AG04450 (cell line): ENCODE measurements around the gene SLC12A3. TPM values are rescaled to one million over a fixed set of nuclear protein-coding genes. Genes with fewer than 3 reads are reported as not detected.
"Not testable (repeated sequence)": the region's sequence is repeated elsewhere in the genome, so short reads cannot be mapped to it uniquely, and the experiment has no call there.

ENCODE experiments used
- CTCF ChIA-PET: fragments of 300-600, 350-600 bp; formaldehyde crosslinking; extraction: SDS; loops from one replicate; lab custom pipeline; 2022; ENCODE audit warnings: antibody characterized with exemption, inconsistent platforms; lab: Charles Lee
- POLR2A ChIA-PET: fragments of 350-600 bp; formaldehyde crosslinking; extraction: SDS; loops from one replicate; lab custom pipeline; 2021; ENCODE audit warnings: antibody characterized with exemption, inconsistent platforms; lab: Yijun Ruan, JAX
- DNase-seq: peaks from one replicate; pipeline ENCODE4 v3.0.0-alpha.2; 2011; ENCODE audit warnings: low read depth, low spot score
- H3K27ac ChIP-seq: one replicate; pipeline ENCODE4 v1.5.1; 2012; ENCODE audit warnings: low read depth, low read length, control low read depth
- H3K27me3 ChIP-seq: one replicate; pipeline ENCODE4 v1.6.0; 2012; ENCODE audit warnings: low read length; ENCODE audit not compliant: control insufficient read depth, insufficient read depth
- H3K4me3 ChIP-seq: 2 replicates; pipeline ENCODE4 v1.5.1; 2011; ENCODE audit warnings: mild to moderate bottlenecking, low read depth, low read length, control low read depth
- H3K9me3 ChIP-seq: 2 replicates; pipeline ENCODE4 v1.5.1; 2012; ENCODE audit warnings: low read length; ENCODE audit not compliant: control insufficient read depth, insufficient read depth
- polyA plus RNA-seq: library from polyadenylated mRNA; depleted of rRNA; stranded (reverse); fragments of >200 nt; gene quantifications from 2 replicates; pipeline ENCODE4 v1.2.3, GENCODE V29; 2011
- TF ChIP-seq, protein P1 (sequence below): IDR thresholded peaks from 2 replicates; pipeline ENCODE4 v1.5.1; 2011; ENCODE audit warnings: low read depth, low read length, control low read depth, inconsistent platforms

Gene SLC12A3
- polyA plus RNA-seq, 1 experiment = not detected

DNA sequence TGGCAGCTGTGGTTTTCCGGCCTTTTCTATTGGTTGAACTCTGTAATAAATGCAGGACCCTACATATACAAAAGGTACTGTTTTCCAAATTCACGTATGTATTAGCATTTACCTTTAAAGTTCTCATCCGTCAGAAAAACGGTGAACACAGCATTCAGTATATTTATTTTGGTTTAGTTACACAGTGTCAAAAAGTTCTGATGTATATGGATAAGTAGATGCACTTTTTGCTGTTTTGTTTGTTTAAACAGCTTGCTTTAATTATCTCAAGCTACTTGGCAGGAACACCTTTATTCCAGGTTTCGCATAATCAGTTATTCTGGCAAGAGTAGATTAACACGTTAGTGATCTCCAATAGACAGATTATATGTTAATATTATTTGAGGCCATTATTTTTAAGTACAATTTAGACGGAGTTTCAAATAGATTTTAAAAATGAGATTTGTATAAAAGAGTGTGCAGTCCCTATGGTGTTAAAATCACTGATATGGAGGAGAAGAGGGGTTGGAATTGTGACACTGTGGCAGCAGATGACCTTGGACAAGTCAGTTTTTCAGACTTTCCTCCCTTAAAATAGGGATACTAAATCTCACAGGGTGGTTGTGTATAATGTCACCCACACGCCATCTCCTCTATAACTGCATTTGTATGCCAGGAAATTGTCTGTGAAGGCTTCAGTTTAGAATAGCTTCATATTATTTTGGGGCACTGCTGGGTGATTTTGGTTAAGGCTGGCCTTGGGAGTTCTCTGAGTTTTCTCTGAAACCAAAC, 69.0 kb downstream of the SLC12A3 start:
- H3K9me3 ChIP-seq = peaks cover 8% of the 10 kb centered on the region; the same call in 1 of the 2 replicates
- ChIA-PET CTCF (interaction anchor here (1.4 to 1.9 kb wide), 2 partner anchors 67 to 158 kb away, joined by 3 to 9 read pairs; partner anchors contain the start of gene CPNE2), POLR2A (interaction anchor here (0.7 to 3.3 kb wide), 5 partner anchors 12 to 252 kb away, joined by 3 to 25 read pairs (median 5); partner anchors contain the start of gene RSPRY1)
- peak overlapping the region; percentile 98 for H3K4me3 ChIP-seq
- no peak for DNase-seq
- TF ChIP-seq, protein P1, sequence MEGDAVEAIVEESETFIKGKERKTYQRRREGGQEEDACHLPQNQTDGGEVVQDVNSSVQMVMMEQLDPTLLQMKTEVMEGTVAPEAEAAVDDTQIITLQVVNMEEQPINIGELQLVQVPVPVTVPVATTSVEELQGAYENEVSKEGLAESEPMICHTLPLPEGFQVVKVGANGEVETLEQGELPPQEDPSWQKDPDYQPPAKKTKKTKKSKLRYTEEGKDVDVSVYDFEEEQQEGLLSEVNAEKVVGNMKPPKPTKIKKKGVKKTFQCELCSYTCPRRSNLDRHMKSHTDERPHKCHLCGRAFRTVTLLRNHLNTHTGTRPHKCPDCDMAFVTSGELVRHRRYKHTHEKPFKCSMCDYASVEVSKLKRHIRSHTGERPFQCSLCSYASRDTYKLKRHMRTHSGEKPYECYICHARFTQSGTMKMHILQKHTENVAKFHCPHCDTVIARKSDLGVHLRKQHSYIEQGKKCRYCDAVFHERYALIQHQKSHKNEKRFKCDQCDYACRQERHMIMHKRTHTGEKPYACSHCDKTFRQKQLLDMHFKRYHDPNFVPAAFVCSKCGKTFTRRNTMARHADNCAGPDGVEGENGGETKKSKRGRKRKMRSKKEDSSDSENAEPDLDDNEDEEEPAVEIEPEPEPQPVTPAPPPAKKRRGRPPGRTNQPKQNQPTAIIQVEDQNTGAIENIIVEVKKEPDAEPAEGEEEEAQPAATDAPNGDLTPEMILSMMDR = no peak
- H3K27ac ChIP-seq = no peak overlapping the region
- H3K27me3 ChIP-seq = no peaks in the 10 kb centered on the region

DNA sequence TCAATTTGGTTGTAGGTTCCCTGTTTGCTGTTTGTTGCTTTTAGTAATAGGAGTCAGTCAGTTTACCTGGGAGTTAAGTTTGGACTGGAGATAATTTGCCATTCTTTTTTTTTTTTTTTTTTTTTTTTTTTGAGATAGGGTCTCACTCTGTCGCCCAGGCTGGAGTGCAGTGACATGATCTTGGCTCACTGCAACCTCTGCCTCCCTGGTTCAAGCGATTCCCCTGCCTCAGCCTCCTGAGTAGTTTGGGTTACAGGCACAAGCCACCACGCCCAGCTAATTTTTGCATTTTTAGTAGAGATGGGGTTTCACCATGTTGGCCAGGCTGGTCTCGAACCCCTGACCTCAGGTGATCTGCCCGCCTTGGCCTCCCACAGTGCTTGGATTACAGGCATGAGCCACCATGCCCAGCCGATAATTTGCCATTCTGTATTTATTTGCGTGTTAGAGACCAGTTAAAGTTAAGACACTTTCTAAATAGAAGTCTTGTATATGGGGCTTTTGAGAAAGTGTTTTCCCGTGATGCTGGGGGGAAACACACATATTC, 69.7 kb downstream of the SLC12A3 start:
- POLR2A ChIA-PET = interaction anchor here (0.7 to 3.3 kb wide), 3 partner anchors 11 to 252 kb away, joined by 3 to 25 read pairs (median 5); partner anchors contain the start of gene RSPRY1
- not testable (repeated sequence) for H3K9me3 ChIP-seq, H3K27me3 ChIP-seq, DNase-seq, H3K27ac ChIP-seq
- peak overlapping the region; percentile 98 for H3K4me3 ChIP-seq
- CTCF ChIA-PET = interaction anchor here (1.9 kb wide), 1 partner anchor 68 kb away, joined by 9 read pairs; no protein-coding TSS in a partner anchor

DNA sequence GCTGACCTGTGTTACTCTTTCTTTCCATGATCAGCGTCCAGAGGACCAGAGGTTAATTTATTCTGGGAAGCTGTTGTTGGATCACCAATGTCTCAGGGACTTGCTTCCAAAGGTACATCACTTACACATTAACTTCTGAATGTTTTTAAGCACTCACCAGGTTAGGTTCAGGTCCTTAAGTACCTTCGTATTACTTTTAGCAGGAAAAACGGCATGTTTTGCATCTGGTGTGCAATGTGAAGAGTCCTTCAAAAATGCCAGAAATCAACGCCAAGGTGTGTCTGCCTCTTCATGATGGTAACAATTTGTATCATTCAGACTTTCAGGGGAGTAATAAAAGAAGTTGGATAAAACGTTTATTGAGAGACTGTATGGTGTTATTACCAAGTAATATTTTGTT, 70.2 kb downstream of the SLC12A3 start:
- TF ChIP-seq, protein P1 = no peak
- POLR2A ChIA-PET = interaction anchor here (0.6 kb wide), 1 partner anchor 66 kb away, joined by 4 read pairs; no protein-coding TSS in a partner anchor
- DNase-seq = no peak
- no peak overlapping the region for H3K27ac ChIP-seq
- no peaks in the 10 kb centered on the region for H3K27me3 ChIP-seq
- H3K4me3 ChIP-seq = peak overlapping the region; percentile 98
- CTCF ChIA-PET = no interaction called here
- H3K9me3 ChIP-seq = peaks cover 8% of the 10 kb centered on the region; the same call in 1 of the 2 replicates

DNA sequence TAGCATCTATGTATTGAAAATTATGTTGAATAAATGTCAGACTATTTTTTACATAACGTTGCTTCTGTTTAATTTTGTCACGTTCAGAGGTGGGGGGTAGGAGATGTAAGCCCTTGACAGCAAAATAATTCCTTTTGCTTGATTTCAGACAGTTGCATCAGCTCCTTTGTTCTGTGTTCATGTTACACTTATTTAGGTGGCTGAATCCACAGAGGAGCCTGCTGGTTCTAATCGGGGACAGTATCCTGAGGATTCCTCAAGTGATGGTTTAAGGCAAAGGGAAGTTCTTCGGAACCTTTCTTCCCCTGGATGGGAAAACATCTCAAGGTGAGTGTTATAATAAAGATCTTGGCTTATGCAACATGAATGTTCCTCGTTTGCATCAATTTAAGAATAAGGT, 71.5 kb downstream of the SLC12A3 start:
- H3K27ac ChIP-seq = no peak overlapping the region
- TF ChIP-seq, protein P1 = no peak
- DNase-seq = no peak
- H3K4me3 ChIP-seq = no peak overlapping the region
- ChIA-PET CTCF (interaction anchor here (0.8 to 1.9 kb wide), 5 partner anchors 24 to 143 kb away, joined by 3 to 7 read pairs (median 4); no protein-coding TSS in a partner anchor), POLR2A (no interaction called here)
- H3K27me3 ChIP-seq = no peaks in the 10 kb centered on the region
- peaks cover 8% of the 10 kb centered on the region; the same call in 1 of the 2 replicates for H3K9me3 ChIP-seq

DNA sequence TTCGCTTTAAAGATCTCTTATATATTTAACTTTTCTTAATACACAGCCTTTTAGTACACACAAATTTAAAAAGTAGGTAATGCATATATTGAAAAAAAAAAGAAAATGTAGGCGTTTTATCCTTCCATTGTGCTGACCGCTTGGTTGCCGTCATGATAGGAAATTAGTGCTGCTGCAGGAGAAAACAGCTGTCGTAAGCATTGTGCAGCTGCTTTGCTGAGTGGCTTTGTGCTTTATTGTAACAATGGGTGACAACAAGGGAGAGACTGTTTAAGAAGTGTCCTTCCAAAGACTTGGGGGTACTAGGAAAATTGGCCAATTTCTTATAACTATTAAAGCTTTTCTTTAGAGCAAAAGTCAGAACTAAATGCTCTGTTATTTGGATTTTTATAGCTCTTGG, 71.9 kb downstream of the SLC12A3 start:
- TF ChIP-seq, protein P1 = no peak
- CTCF ChIA-PET = interaction anchor here (0.8 to 1.9 kb wide), 6 partner anchors 24 to 143 kb away, joined by 3 to 7 read pairs (median 4); no protein-coding TSS in a partner anchor
- no peak overlapping the region for H3K27ac ChIP-seq
- H3K27me3 ChIP-seq = no peaks in the 10 kb centered on the region
- H3K4me3 ChIP-seq = no peak overlapping the region
- H3K9me3 ChIP-seq = peaks cover 8% of the 10 kb centered on the region; the same call in 1 of the 2 replicates
- POLR2A ChIA-PET = no interaction called here
- DNase-seq = no peak
